Activated naive CD4-positive, alpha-beta T cell treated with anti-CD3 and anti-CD28 coated beads, Interleukin-2, amount 10 ng/mL, durations not matched to agents 7 days and 5 days (primary cell): ENCODE data around the gene SORCS2.

Source experiments
- CTCF ChIA-PET: fragments of 350-600 bp; sonication (Branson Sonifier 250); formaldehyde crosslinking; loops from one replicate; lab custom pipeline; 2021; ENCODE audit warnings: antibody characterized with exemption; lab: Charles Lee
- DNase-seq: peaks from one replicate; pipeline ENCODE4 v3.0.0-alpha.2; 2020
- H3K27ac Mint-ChIP-seq: one replicate; pipeline ENCODE4 v1.8.0; 2021; ENCODE audit warnings: mild to moderate bottlenecking, moderate library complexity, mixed read lengths
- H3K27me3 Mint-ChIP-seq: one replicate; pipeline ENCODE4 v1.8.0; 2021; ENCODE audit warnings: mild to moderate bottlenecking, mixed read lengths
- H3K36me3 Mint-ChIP-seq: one replicate; pipeline ENCODE4 v1.8.0; 2021; ENCODE audit warnings: mixed read lengths
- H3K4me1 Mint-ChIP-seq: one replicate; pipeline ENCODE4 v1.8.0; 2021; ENCODE audit warnings: mixed read lengths
- H3K4me3 Mint-ChIP-seq: one replicate; pipeline ENCODE4 v1.8.0; 2021; ENCODE audit warnings: mild to moderate bottlenecking, moderate library complexity, mixed read lengths
- H3K9me3 Mint-ChIP-seq: one replicate; pipeline ENCODE4 v1.8.0; 2021; ENCODE audit warnings: mixed read lengths

Gene SORCS2

DNA sequence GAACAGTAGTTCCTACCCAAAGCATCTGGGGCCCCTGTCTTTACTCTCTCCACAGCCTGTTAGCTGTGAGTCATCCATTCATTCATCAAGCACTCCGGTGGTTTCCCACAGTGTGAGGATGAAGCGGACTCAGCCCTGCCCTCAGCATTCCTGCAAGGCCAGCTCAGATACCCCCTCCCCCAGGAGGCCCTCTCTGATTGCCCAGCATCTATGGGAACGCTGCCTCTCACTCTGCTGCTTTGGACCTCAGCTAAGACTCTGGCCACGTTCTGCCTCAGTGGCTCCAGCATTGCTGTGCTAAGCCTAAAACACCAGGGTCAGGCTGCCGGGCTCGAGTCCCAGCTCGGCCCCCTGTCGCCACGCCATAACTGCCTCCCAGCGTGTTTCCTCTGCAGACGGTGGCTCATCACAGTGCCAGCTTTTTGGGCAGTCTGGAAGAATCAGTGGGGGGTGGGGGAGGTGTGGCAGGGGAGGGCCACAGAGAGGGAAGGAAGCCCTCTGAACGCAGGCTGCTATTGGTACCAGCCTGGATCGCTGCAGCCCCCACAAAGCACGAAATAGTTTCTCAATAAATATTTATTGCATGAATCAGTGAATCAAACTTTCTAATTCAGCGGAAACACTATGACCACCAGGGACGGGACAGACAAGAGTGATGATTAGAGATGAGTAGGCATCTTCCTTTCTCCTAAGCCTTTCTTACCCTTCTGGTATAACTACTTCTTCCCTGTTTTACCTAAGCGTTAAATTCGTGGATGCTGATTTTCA is 74.4 kb downstream of the SORCS2 start:
- CTCF ChIA-PET, result no interaction called here
- H3K9me3 Mint-ChIP-seq, result no peaks in the 10 kb centered on the region

GRCh38 chr4:7267829-7268228 is 75.5 kb downstream of the SORCS2 start:
- Mint-ChIP-seq H3K9me3 (no peaks in the 10 kb centered on the region), H3K4me1 (no peaks in the 10 kb centered on the region), H3K4me3 (no peak overlapping the region), H3K27me3 (no peaks in the 10 kb centered on the region), H3K36me3 (no peaks in the 10 kb centered on the region), H3K27ac (no peak overlapping the region)
- CTCF ChIA-PET, result no interaction called here
- DNase-seq, result no peak

More for the DNA sequence above, 74.4 kb downstream of the SORCS2 start:
- H3K36me3 Mint-ChIP-seq, result no peaks in the 10 kb centered on the region
- no peaks in the 10 kb centered on the region for H3K4me1 Mint-ChIP-seq
- no peak for DNase-seq
- H3K4me3 Mint-ChIP-seq, result no peak overlapping the region
- H3K27me3 Mint-ChIP-seq, result no peaks in the 10 kb centered on the region
- no peak overlapping the region for H3K27ac Mint-ChIP-seq

DNA sequence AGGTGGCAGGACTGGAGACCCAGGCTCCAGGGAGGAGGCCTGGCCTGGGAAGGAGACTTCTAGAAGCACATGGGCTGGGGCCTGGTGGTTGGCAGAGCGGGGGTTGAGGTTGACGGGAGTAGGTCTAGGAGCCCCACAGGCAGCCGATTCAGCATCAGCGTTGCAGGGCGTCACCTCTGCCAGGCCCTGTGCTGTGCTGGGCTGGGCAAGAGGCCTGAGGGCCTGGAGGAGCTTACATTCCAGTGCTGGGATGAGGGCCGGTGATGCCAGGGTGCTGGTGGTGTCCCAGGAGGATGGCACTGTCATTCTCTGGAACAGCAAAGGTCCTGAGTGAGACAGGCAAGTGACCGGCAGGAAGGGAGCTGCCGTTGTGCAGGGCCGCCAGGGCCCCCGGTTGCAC is 76.6 kb downstream of the SORCS2 start:
- Mint-ChIP-seq H3K27ac (no peak overlapping the region), H3K4me1 (no peaks in the 10 kb centered on the region)
- CTCF ChIA-PET, result no interaction called here

GRCh38 chr4:7270121-7270520 is 77.8 kb downstream of the SORCS2 start:
- Mint-ChIP-seq H3K9me3 (no peaks in the 10 kb centered on the region), H3K4me3 (no peak overlapping the region), H3K4me1 (no peaks in the 10 kb centered on the region), H3K27ac (no peak overlapping the region), H3K27me3 (no peaks in the 10 kb centered on the region), H3K36me3 (no peaks in the 10 kb centered on the region)
- DNase-seq, result no peak
- CTCF ChIA-PET, result no interaction called here

More for the DNA sequence above, 76.6 kb downstream of the SORCS2 start:
- Mint-ChIP-seq H3K9me3 (no peaks in the 10 kb centered on the region), H3K27me3 (no peaks in the 10 kb centered on the region), H3K36me3 (no peaks in the 10 kb centered on the region), H3K4me3 (no peak overlapping the region)
- DNase-seq, result no peak

DNA sequence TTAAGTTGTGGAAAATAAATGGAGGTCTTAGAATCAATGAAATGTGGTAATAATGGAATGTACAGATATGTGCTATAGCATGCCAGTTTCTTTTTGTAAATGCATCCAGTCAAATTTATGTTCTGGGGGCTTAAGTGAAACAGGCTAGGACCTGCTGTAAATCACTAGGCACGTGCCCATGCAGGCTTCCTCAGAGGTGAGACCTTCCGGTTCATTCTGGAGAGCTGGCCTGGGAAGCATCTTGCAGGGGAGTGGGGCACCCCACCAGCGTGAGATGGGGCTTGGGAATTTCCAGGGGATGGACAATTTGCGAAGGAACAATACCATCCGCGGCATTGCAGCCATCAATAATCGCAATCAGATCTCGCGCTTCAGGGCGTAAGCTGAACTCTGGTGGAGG is 80.1 kb downstream of the SORCS2 start:
- CTCF ChIA-PET, result no interaction called here
- no peaks in the 10 kb centered on the region for H3K27me3 Mint-ChIP-seq
- H3K4me1 Mint-ChIP-seq, result no peaks in the 10 kb centered on the region
- no peak overlapping the region for H3K4me3 Mint-ChIP-seq
- H3K27ac Mint-ChIP-seq, result no peak overlapping the region
- H3K36me3 Mint-ChIP-seq, result no peaks in the 10 kb centered on the region
- H3K9me3 Mint-ChIP-seq, result no peaks in the 10 kb centered on the region
- DNase-seq, result no peak

GRCh38 chr4:7273738-7274297 is 81.5 kb downstream of the SORCS2 start:
- no peaks in the 10 kb centered on the region for H3K9me3 Mint-ChIP-seq
- no peak overlapping the region for H3K4me3 Mint-ChIP-seq
- no peaks in the 10 kb centered on the region for H3K27me3 Mint-ChIP-seq
- H3K27ac Mint-ChIP-seq, result no peak overlapping the region
- H3K36me3 Mint-ChIP-seq, result no peaks in the 10 kb centered on the region
- H3K4me1 Mint-ChIP-seq, result no peaks in the 10 kb centered on the region
- no peak for DNase-seq
- CTCF ChIA-PET, result no interaction called here

DNA sequence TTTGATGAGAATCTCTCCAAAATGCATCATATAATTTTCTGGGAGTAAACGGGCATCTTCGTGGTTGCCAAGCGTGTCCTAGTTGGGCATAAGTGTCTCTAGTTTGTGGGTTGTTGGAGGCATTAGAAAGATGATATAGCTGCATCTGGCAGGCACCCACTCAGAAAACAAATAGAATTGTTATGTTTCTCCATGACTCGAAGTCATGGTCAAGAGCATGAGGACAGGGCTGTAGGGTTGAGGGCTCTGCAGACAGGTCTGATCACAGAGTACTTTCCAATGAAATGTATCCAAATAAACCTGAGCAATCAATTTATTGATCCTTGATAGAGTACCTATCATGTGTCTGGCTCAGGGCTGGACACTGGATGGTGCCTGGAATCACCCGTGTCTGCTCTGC is 82.7 kb downstream of the SORCS2 start:
- CTCF ChIA-PET, result no interaction called here

GRCh38 chr4:7275490-7276154 is 83.3 kb downstream of the SORCS2 start:
- Mint-ChIP-seq H3K36me3 (no peaks in the 10 kb centered on the region), H3K27me3 (no peaks in the 10 kb centered on the region), H3K27ac (no peak overlapping the region), H3K9me3 (no peaks in the 10 kb centered on the region), H3K4me1 (no peaks in the 10 kb centered on the region), H3K4me3 (no peak overlapping the region)
- CTCF ChIA-PET, result no interaction called here
- no peak for DNase-seq

More for the DNA sequence above, 82.7 kb downstream of the SORCS2 start:
- Mint-ChIP-seq H3K27ac (no peak overlapping the region), H3K9me3 (no peaks in the 10 kb centered on the region), H3K27me3 (no peaks in the 10 kb centered on the region), H3K36me3 (no peaks in the 10 kb centered on the region), H3K4me1 (no peaks in the 10 kb centered on the region), H3K4me3 (no peak overlapping the region)
- no peak for DNase-seq

- no peak overlapping the region for H3K4me3 Mint-ChIP-seq
- no peaks in the 10 kb centered on the region for H3K9me3 Mint-ChIP-seq
- no peaks in the 10 kb centered on the region for H3K36me3 Mint-ChIP-seq
- H3K27ac Mint-ChIP-seq, result no peak overlapping the region
- CTCF ChIA-PET, result interaction anchor here (0.6 kb wide), 1 partner anchor 760 kb away, joined by 3 read pairs; no protein-coding TSS in a partner anchor
- H3K27me3 Mint-ChIP-seq, result no peaks in the 10 kb centered on the region
- no peaks in the 10 kb centered on the region for H3K4me1 Mint-ChIP-seq
- DNase-seq, result no peak
Measured at GRCh38 chr4:7276515-7276914, 84.2 kb downstream of the SORCS2 start.

DNA sequence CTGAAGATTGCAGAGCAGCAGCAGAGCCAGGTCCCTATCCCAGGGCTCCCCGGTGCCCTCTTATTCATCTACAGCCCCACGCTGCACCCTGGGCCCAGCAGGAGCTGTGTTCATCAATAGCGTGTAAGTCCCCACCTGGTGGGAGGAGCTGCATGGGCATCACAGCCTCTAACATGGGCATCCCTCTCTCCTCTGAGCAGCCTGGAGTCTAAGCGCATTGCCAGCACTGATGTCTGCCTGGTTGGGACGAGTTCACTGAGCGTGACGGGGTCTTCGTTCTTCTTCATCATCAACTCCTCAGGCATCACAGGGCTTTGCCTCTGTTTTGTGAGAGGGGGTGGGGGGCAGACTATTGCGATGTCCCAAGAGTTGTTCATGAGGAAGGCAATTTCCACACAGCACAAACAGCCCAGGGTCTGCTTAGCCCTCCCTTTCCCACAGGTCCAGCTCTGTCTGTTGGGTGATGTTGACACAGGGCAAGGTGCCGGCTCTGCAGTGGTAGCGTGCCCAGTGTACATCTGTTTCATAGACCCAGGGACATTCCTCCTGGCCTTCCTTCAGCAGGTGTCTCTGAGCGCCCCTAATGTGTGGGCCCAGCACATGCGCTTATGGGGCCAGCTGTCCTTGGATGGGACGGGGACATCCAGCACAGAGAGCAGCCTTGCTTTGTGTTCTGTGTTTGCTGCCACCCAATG is 85.9 kb downstream of the SORCS2 start:
- H3K36me3 Mint-ChIP-seq, result no peaks in the 10 kb centered on the region
- no peak overlapping the region for H3K4me3 Mint-ChIP-seq
- peaks cover 5% of the 10 kb centered on the region for H3K27me3 Mint-ChIP-seq
- H3K27ac Mint-ChIP-seq, result no peak overlapping the region
- H3K9me3 Mint-ChIP-seq, result no peaks in the 10 kb centered on the region
- CTCF ChIA-PET, result no interaction called here
- DNase-seq, result no peak
- H3K4me1 Mint-ChIP-seq, result no peaks in the 10 kb centered on the region

- DNase-seq, result no peak
- no peak overlapping the region for H3K4me3 Mint-ChIP-seq
- no peaks in the 10 kb centered on the region for H3K36me3 Mint-ChIP-seq
- CTCF ChIA-PET, result no interaction called here
- H3K4me1 Mint-ChIP-seq, result no peaks in the 10 kb centered on the region
- peaks cover 8% of the 10 kb centered on the region for H3K27me3 Mint-ChIP-seq
- H3K27ac Mint-ChIP-seq, result no peak overlapping the region
- no peaks in the 10 kb centered on the region for H3K9me3 Mint-ChIP-seq
Measured at GRCh38 chr4:7278981-7279380, 86.6 kb downstream of the SORCS2 start.

DNA sequence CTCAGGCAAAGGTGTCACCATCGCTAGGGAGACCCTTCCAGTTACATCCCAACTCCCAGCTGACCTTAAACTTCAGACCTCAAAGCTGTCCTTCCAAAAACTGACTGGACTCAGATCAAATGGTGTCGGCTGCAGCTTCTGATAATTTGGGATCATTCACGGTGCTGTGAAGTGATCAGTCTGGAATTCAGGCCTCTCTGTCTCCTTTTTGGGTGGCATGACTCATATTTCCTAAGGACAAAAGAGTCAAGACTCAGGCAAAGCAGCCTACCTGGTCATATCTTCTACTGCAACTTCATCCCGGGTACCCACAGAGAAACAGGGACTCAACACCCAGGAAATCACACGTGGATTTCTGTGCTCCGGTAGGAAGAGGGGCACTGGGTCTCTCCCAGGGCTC is 87.6 kb downstream of the SORCS2 start:
- CTCF ChIA-PET, result no interaction called here
- no peaks in the 10 kb centered on the region for H3K36me3 Mint-ChIP-seq
- H3K9me3 Mint-ChIP-seq, result no peaks in the 10 kb centered on the region
- no peak overlapping the region for H3K4me3 Mint-ChIP-seq
- peaks cover 8% of the 10 kb centered on the region for H3K27me3 Mint-ChIP-seq
- no peaks in the 10 kb centered on the region for H3K4me1 Mint-ChIP-seq
- no peak for DNase-seq
- no peak overlapping the region for H3K27ac Mint-ChIP-seq

DNA sequence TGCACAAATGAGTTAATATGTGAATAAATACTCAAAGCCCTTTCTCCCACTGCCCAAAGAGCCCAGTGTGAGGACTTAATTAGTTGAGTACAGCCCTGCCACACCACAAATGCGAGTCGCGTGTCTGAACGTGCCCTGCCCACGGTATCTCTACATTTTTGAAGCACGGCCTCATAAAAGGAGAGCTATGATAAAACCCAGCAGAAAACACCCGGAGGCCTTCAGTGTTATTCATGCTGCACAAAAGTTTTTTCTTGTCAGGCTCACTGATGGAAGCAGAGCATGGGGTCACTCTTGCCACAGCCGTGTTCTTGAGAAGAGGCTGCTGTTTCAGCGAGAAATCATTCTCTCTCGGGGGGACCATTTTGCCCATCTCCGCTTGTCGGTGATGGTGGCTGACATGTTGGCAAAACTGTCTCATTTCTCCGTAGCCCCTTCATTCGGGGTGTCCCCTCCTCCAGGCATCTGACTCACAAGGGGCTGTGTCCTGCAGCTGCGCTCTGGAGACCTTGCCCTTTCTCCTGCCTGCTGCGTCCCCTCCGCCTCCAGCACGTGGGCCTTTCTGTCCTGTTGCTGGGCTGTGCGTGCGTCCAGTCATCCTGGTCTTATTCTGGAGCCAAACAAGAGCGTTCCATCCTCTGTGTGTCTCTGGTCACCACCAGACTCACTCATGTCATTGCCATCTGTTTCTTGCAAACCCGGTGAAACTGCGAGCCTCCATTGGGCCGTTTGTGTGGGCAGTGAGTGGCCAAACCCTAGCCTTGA is 88.8 kb downstream of the SORCS2 start:
- Mint-ChIP-seq H3K4me1 (no peaks in the 10 kb centered on the region), H3K9me3 (no peaks in the 10 kb centered on the region), H3K27me3 (peaks cover 8% of the 10 kb centered on the region), H3K36me3 (no peaks in the 10 kb centered on the region), H3K27ac (no peak overlapping the region), H3K4me3 (no peak overlapping the region)
- DNase-seq, result no peak
- CTCF ChIA-PET, result no interaction called here
